Naive thymus-derived CD4-positive, alpha-beta T cell (primary cell): ENCODE data around the gene FBXO46. TPM values are rescaled to one million over a fixed set of nuclear protein-coding genes. Genes with fewer than 3 reads are reported as not detected.
A peak's percentile ranks its signal among the peaks of the same experiment; 100 is the strongest.

Experiments used
- ATAC-seq: fragments of 150-1000 bp; cut with Tn5 transposase; 2 replicates; pipeline ENCODE4 v1.10.0; 2021; ENCODE audit warnings: mild to moderate bottlenecking, moderate library complexity
- CTCF ChIA-PET: fragments of 350-600 bp; sonication (Branson Sonifier 250); formaldehyde crosslinking; loops from one replicate; lab custom pipeline; 2021; ENCODE audit warnings: antibody characterized with exemption; lab: Charles Lee
- POLR2A ChIA-PET: fragments of 350-600 bp; sonication (Branson Sonifier 250); formaldehyde crosslinking; loops from one replicate; lab custom pipeline; 2021; ENCODE audit warnings: antibody characterized with exemption, inconsistent platforms; lab: Charles Lee
- DNase-seq, 9 donors: peaks; one replicate each; pipeline versions ENCODE4 v3.0.0 to v3.0.0-alpha.2; 2020 to 2022; ENCODE audit warnings: mixed read lengths in 1 of 9
- H3K27ac ChIP-seq: one replicate; pipeline ENCODE4 v1.7.0; 2013; ENCODE audit warnings: mild to moderate bottlenecking, low read depth, low read length, moderate library complexity
- H3K27me3 ChIP-seq, 2 donors: one replicate each; pipeline ENCODE4 v1.7.0; 2013; ENCODE audit warnings: low read length in 2 of 2, mild to moderate bottlenecking in 2 of 2, moderate library complexity in 2 of 2; ENCODE audit not compliant: control insufficient read depth in 2 of 2, insufficient read depth in 2 of 2
- H3K36me3 ChIP-seq, 3 experiments: 1 replicate in 2 of 3; 2 replicates in 1 of 3; pipeline ENCODE4 v1.7.0; 2013; ENCODE audit warnings: low read length in 3 of 3, mild to moderate bottlenecking in 3 of 3, moderate library complexity in 1 of 3; ENCODE audit not compliant: insufficient read depth in 3 of 3, control insufficient read depth in 2 of 3
- H3K4me1 ChIP-seq, 2 donors: one replicate each; pipeline ENCODE4 v1.7.0; 2013; ENCODE audit warnings: low read length in 2 of 2, mild to moderate bottlenecking in 2 of 2, moderate library complexity in 1 of 2; ENCODE audit not compliant: control insufficient read depth in 2 of 2, insufficient read depth in 2 of 2
- H3K4me3 ChIP-seq: 2 replicates; pipeline ENCODE4 v1.7.0; 2013; ENCODE audit warnings: mild to moderate bottlenecking, low read length
- H3K9me3 ChIP-seq, 3 experiments: 1 replicate in 2 of 3; 2 replicates in 1 of 3; pipeline ENCODE4 v1.7.0; 2013; ENCODE audit warnings: low read length in 3 of 3; ENCODE audit not compliant: control insufficient read depth in 2 of 3
- H3K27ac Mint-ChIP-seq, 9 donors: one replicate each; pipeline ENCODE4 v1.8.0; 2020 to 2022; ENCODE audit warnings: mixed read lengths in 9 of 9, mild to moderate bottlenecking in 8 of 9, moderate library complexity in 5 of 9, inconsistent platforms in 2 of 9
- H3K27me3 Mint-ChIP-seq, 5 donors: one replicate each; pipeline ENCODE4 v1.8.0; 2021 to 2022; ENCODE audit warnings: mixed read lengths in 5 of 5, mild to moderate bottlenecking in 1 of 5
- H3K36me3 Mint-ChIP-seq, 5 donors: one replicate each; pipeline ENCODE4 v1.8.0; 2020 to 2022; ENCODE audit warnings: mixed read lengths in 5 of 5, mild to moderate bottlenecking in 3 of 5, inconsistent platforms in 1 of 5
- H3K4me1 Mint-ChIP-seq, 7 donors: one replicate each; pipeline ENCODE4 v1.8.0; 2020 to 2022; ENCODE audit warnings: mixed read lengths in 7 of 7, mild to moderate bottlenecking in 3 of 7, inconsistent platforms in 1 of 7
- H3K4me3 Mint-ChIP-seq, 10 donors: one replicate each; pipeline ENCODE4 v1.8.0; 2020 to 2022; ENCODE audit warnings: mild to moderate bottlenecking in 10 of 10, mixed read lengths in 10 of 10, moderate library complexity in 6 of 10, inconsistent platforms in 2 of 10
- H3K9me3 Mint-ChIP-seq, 11 donors: one replicate each; pipeline ENCODE4 v1.8.0; 2020 to 2022; ENCODE audit warnings: mixed read lengths in 11 of 11, mild to moderate bottlenecking in 4 of 11, inconsistent platforms in 1 of 11, moderate library complexity in 1 of 11
- intact Hi-C, 2 donors: fragments of 100-400 bp; cut with micrococcal nuclease; formaldehyde crosslinking; loops; one replicate each; pipeline ENCODE4 v1.15.1; 2023
- polyA plus RNA-seq, 2 donors: library from polyadenylated mRNA; unstranded; fragments of 300-500 nt; fragmentation: Illumina TruSeq; gene quantifications; one replicate each; pipeline ENCODE4 v1.2.3, GENCODE V29; 2021
- total RNA-seq, 6 experiments: library from RNA in 5 of 6; stranded (reverse) in 5 of 6; gene quantifications; 1 replicate in 5 of 6; 2 replicates in 1 of 6; pipeline ENCODE4 v1.2.3 and lab custom pipeline; 2021 to 2026

The FBXO46 gene
- total and polyA plus RNA-seq, 7 experiments from 2014 or later: 11.1 to 52.9 (median 29.3) TPM

DNA sequence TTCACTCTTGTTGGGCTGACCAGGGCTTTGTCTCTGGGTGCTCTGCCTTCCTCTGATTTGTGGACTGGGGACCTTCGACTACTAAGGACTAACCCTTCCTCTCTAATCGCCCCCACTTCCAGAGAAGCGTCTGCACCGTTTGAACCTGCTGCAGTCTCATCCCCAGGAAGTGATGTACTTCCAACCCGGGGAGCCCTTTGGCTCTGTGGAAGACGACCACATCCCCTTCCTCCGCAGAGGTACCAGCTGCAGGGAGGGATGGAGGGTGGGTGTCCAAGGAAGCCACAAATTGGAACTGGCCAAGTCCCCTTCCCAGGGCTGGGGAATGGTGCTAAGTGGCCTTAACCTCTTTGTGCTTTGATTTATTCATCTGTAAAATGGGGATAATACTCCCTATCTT is 29.0 kb downstream of the FBXO46 start:
- ChIA-PET POLR2A (no interaction called here), CTCF (interaction anchor here (0.6 kb wide), 1 partner anchor 1510 kb away, joined by 3 read pairs; no protein-coding TSS in a partner anchor)
- peak overlapping the region in 1 of 9 donors; percentile 23 for H3K27ac Mint-ChIP-seq
- Histone ChIP-seq H3K27me3 (no peaks in the 10 kb centered on the region), H3K4me3 (no peak overlapping the region), H3K9me3 (no peaks in the 10 kb centered on the region), H3K27ac (no peak overlapping the region), H3K4me1 (peaks cover 0 to 3% of the 10 kb centered on the region in 2 donors), H3K36me3 (peaks cover 0 to 18% (median 0%) of the 10 kb centered on the region in 3 experiments)
- intact Hi-C loops: no loop called here
- peaks cover 3 to 17% (median 10%) of the 10 kb centered on the region in 5 donors for H3K36me3 Mint-ChIP-seq
- H3K9me3 Mint-ChIP-seq: no peaks in the 10 kb centered on the region
- DNase-seq (no peak), ATAC-seq (no peak)
- H3K27me3 Mint-ChIP-seq: no peaks in the 10 kb centered on the region
- no peak overlapping the region for H3K4me3 Mint-ChIP-seq
- H3K4me1 Mint-ChIP-seq: peaks cover 0 to 10% (median 4%) of the 10 kb centered on the region in 7 donors

DNA sequence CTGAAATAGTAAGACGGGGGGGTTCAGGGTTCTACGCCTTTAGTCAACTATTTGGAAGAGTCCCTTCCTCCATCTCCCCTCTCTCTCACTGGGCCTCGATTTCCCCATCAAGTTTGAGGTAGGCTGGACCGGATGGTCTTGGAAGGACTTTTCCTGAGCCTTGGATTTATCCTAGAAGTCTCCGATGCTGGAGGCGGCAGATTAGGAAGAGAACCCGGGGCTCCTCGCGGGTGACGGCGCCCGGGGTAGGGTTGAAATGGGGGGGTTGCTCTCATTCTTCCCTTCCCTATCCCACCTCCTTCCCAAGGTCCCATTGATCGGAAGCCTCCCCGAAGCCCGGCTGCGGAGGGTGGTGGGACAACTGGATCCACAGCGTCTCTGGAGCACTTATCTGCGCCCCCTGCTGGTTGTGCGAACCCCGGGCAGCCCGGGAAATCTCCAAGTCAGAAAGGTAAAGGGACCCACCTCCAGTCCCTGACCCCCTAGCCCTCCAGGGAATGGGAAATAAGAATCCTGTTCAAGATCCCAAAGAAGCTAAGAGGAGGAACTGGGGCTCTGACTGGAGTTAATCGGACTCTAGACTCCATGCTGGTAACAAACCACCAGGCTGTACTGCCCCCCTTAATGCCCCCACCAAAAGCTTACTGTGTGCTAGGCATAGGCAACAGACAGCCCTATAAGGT is 37.4 kb downstream of the FBXO46 start:
- POLR2A ChIA-PET: interaction anchor here (0.6 to 3.1 kb wide), 9 partner anchors 10 to 210 kb away, joined by 3 to 22 read pairs (median 4); partner anchors contain the start of genes FBXO46 and MYPOP
- peaks cover 17 to 38% (median 24%) of the 10 kb centered on the region in 7 donors for H3K4me1 Mint-ChIP-seq

DNA sequence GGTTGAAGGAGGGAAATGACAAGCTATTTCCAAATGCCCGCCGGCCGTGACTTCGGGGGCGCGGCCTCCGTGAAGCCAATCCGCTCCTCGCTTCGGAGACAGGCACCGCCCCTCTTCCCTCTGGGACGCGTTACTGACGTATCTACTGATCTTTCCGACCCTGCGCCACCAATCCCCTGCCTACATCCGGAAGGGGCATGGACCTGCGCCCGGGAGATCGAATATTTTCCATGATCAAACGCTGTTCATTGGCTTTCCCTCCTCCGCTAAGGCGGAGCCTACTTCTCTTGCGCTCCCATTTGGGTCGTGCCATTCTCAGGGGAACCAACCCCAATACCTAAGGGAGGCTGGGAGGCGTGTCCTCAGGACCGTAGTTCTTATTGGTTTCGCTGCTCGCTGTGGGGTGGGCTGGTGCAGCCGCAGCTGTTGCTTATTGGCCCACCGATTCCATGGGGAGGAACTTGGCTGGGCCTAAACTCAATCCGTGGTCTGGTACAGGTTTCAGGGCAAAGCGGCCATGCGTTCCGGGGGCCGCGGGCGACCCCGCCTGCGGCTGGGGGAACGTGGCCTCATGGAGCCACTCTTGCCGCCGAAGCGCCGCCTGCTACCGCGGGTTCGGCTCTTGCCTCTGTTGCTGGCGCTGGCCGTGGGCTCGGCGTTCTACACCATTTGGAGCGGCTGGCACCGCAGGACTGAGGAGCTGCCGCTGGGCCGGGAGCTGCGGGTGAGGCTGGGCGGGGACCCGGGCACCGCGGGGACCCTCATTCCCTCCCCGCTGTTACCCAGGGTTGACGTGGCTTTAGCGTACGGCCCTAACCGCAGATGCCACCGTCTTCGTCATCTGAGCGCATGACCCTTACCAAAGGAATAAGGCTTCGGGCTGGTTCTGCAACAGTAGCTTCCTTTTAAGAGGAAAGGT is 38.2 kb downstream of the FBXO46 start, which contains the start of gene QPCTL:
QPCTL (plus strand) TSS at position 480 of the 919 bp plus-strand sequence; CDS start at position 518, 38 bp downstream.
- peaks cover 0 to 2% (median 0%) of the 10 kb centered on the region in 5 donors for H3K27me3 Mint-ChIP-seq
- intact Hi-C loops: loop anchor here (1.0 to 10.0 kb wide), 28 partner anchors 11 to 735 kb away; partner anchors contain the start of genes DMWD (in 2 of the 2), FBXO46 (in 2 of the 2), OPA3 (in 2 of the 2) and POLR1G (in 2 of the 2)
- peak within 1 kb of the TSS; percentile 89 to 99 (median 97) for H3K4me3 Mint-ChIP-seq

More for the DNA sequence above, 37.4 kb downstream of the FBXO46 start:
- peaks cover 0 to 2% (median 0%) of the 10 kb centered on the region in 5 donors for H3K27me3 Mint-ChIP-seq
- CTCF ChIA-PET: interaction anchor here (0.5 to 3.4 kb wide), 8 partner anchors 12 to 236 kb away, joined by 3 to 33 read pairs (median 5); no protein-coding TSS in a partner anchor
- peak overlapping the region; percentile 94 to 98 (median 96) for H3K27ac Mint-ChIP-seq
- Histone ChIP-seq H3K4me3 (peak overlapping the region; percentile 90), H3K9me3 (no peaks in the 10 kb centered on the region), H3K36me3 (peaks cover 0 to 21% (median 0%) of the 10 kb centered on the region in 3 experiments), H3K27ac (peak overlapping the region; percentile 89), H3K27me3 (no peaks in the 10 kb centered on the region), H3K4me1 (peaks cover 7 to 15% of the 10 kb centered on the region in 2 donors)
- H3K4me3 Mint-ChIP-seq: peak overlapping the region; percentile 89 to 99 (median 97)
- peaks cover 0 to 19% (median 13%) of the 10 kb centered on the region in 5 donors for H3K36me3 Mint-ChIP-seq
- ATAC-seq (no peak), DNase-seq (peak; percentile 44 to 83 (median 63))
- no peaks in the 10 kb centered on the region for H3K9me3 Mint-ChIP-seq
- intact Hi-C loops: loop anchor here (1.0 to 10.0 kb wide), 10 partner anchors 24 to 736 kb away; partner anchors contain the start of genes POLR1G (in 2 of the 2), PPP1R13L (in 2 of the 2), BLOC1S3 (in 1 of the 2) and CLPTM1 (in 1 of the 2)

DNA sequence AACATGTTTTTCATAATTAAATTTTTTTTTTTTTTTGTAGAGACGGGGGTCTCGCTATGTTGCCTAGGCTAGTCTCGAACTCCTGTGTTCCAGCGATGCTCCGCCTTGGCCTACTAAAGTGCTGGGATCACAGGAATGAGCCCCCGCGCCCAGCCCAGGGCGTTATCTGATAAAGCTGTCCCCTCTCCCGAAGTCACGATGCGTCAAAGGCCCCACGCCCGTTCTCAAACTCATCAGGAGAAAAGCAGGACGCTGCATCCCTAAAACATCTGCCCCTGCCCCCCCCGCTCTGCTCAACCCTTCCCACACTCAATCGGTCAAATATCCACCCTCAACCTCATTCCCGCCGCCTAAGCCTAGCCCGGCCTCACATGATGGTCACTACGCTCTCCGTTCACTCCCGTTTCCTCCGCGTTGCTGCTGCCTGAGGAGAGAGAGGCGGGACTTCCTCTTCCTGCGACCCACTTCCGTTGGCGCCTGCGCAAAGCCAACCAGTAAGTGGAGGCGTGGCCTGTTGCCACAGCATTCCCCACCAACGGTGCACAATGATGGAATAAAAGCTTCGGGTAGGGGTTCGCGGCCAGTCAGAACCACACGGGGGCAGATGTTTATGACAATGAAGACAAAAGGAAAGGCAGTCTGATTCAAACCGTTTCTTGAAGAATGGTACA is 39.0 kb downstream of the FBXO46 start, which contains the start of gene SNRPD2:
SNRPD2 (minus strand) TSS at position 438 of the 671 bp plus-strand sequence; CDS start at position 373, 65 bp downstream.
- H3K4me1 Mint-ChIP-seq: peaks cover 11 to 38% (median 20%) of the 10 kb centered on the region in 7 donors
- CTCF ChIA-PET: interaction anchor here (0.6 to 3.4 kb wide), 5 partner anchors 11 to 49 kb away, joined by 3 to 33 read pairs (median 13); no protein-coding TSS in a partner anchor
- H3K36me3 ChIP-seq: peaks cover 5 to 35% (median 12%) of the 10 kb centered on the region in 3 experiments
- H3K27me3 Mint-ChIP-seq: peaks cover 0 to 2% (median 0%) of the 10 kb centered on the region in 5 donors
- peak within 1 kb of the TSS; percentile 90 for H3K4me3 ChIP-seq
- H3K9me3 ChIP-seq: no peaks in the 10 kb centered on the region
- H3K4me3 Mint-ChIP-seq: peak within 1 kb of the TSS; percentile 89 to 99 (median 97)
- peak in 7 of 9 donors; percentile 90 to 96 (median 95) for DNase-seq
- H3K9me3 Mint-ChIP-seq: no peaks in the 10 kb centered on the region
- H3K27me3 ChIP-seq: no peaks in the 10 kb centered on the region
- H3K36me3 Mint-ChIP-seq: peaks cover 0 to 18% (median 8%) of the 10 kb centered on the region in 5 donors
- POLR2A ChIA-PET: interaction anchor here (0.9 to 3.1 kb wide), 10 partner anchors 10 to 211 kb away, joined by 3 to 22 read pairs (median 7); partner anchors contain the start of genes FBXO46, MYPOP and SIX5
- peak within 1 kb of the TSS; percentile 94 to 98 (median 96) for H3K27ac Mint-ChIP-seq
- H3K27ac ChIP-seq: peak within 1 kb of the TSS; percentile 89
- ATAC-seq: peak; percentile 67
- intact Hi-C loops: loop anchor here (1.0 to 10.0 kb wide), 28 partner anchors 10 to 734 kb away; partner anchors contain the start of genes DMWD (in 2 of the 2), FBXO46 (in 2 of the 2), OPA3 (in 2 of the 2) and POLR1G (in 2 of the 2)
- H3K4me1 ChIP-seq: peaks cover 7 to 15% of the 10 kb centered on the region in 2 donors

More for the DNA sequence above, 38.2 kb downstream of the FBXO46 start, which contains the start of gene QPCTL:
- H3K27ac ChIP-seq: peak within 1 kb of the TSS; percentile 89
- ATAC-seq (peak; percentile 93), DNase-seq (peak; percentile 76 to 99 (median 97))
- POLR2A ChIA-PET: interaction anchor here (0.9 to 3.1 kb wide), 13 partner anchors 11 to 210 kb away, joined by 3 to 22 read pairs (median 4); partner anchors contain the start of genes FBXO46, MYPOP and SIX5
- CTCF ChIA-PET: interaction anchor here (0.6 to 3.4 kb wide), 6 partner anchors 12 to 236 kb away, joined by 3 to 33 read pairs (median 8); no protein-coding TSS in a partner anchor
- peaks cover 7 to 15% of the 10 kb centered on the region in 2 donors for H3K4me1 ChIP-seq
- no peaks in the 10 kb centered on the region for H3K27me3 ChIP-seq
- Mint-ChIP-seq H3K4me1 (peaks cover 13 to 38% (median 22%) of the 10 kb centered on the region in 7 donors), H3K27ac (peak within 1 kb of the TSS; percentile 94 to 98 (median 96)), H3K9me3 (no peaks in the 10 kb centered on the region), H3K36me3 (peaks cover 0 to 15% (median 10%) of the 10 kb centered on the region in 5 donors)
- H3K36me3 ChIP-seq: peaks cover 3 to 28% (median 6%) of the 10 kb centered on the region in 3 experiments
- no peaks in the 10 kb centered on the region for H3K9me3 ChIP-seq
- H3K4me3 ChIP-seq: peak within 1 kb of the TSS; percentile 90

DNA sequence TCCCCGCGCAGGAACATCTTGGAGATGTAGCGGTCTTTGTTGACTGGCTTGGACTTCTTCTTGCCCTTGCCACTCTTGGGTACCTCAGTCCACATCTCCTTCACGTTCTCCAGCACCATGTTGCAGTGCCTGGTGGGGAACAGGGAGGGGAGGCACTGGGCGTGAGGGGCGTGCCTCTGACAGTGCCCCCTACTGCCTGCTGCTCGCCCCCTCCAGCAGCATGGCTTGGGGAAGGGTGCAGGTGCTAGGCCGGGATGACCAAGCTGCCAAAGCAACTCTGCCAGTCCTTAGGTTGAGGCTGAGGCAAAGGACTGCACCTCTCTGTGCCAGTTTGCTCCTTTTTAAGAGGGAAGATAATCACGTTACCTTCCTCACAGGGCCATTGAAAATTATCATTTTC is 43.1 kb downstream of the FBXO46 start:
- Mint-ChIP-seq H3K27ac (no peak overlapping the region), H3K27me3 (peaks cover 0 to 2% (median 0%) of the 10 kb centered on the region in 5 donors), H3K9me3 (no peaks in the 10 kb centered on the region), H3K4me1 (peaks cover 11 to 28% (median 18%) of the 10 kb centered on the region in 7 donors), H3K36me3 (peaks cover 0 to 33% (median 11%) of the 10 kb centered on the region in 5 donors), H3K4me3 (no peak overlapping the region)
- no peaks in the 10 kb centered on the region for H3K27me3 ChIP-seq
- H3K4me3 ChIP-seq: no peak overlapping the region
- peaks cover 5 to 51% (median 15%) of the 10 kb centered on the region in 3 experiments for H3K36me3 ChIP-seq
- ChIA-PET POLR2A (interaction anchor here (0.6 kb wide), 2 partner anchors 17 to 22 kb away, joined by 3 read pairs; no protein-coding TSS in a partner anchor), CTCF (interaction anchor here (0.5 kb wide), 1 partner anchor 199 kb away, joined by 3 read pairs; the partner anchor contains the start of gene IRF2BP1)
- peaks cover 0 to 6% of the 10 kb centered on the region in 2 donors for H3K4me1 ChIP-seq
- H3K9me3 ChIP-seq: no peaks in the 10 kb centered on the region
- DNase-seq (no peak), ATAC-seq (no peak)
- no peak overlapping the region for H3K27ac ChIP-seq
- intact Hi-C loops: no loop called here
